ENCODE data around the gene CASP7.

DNA sequence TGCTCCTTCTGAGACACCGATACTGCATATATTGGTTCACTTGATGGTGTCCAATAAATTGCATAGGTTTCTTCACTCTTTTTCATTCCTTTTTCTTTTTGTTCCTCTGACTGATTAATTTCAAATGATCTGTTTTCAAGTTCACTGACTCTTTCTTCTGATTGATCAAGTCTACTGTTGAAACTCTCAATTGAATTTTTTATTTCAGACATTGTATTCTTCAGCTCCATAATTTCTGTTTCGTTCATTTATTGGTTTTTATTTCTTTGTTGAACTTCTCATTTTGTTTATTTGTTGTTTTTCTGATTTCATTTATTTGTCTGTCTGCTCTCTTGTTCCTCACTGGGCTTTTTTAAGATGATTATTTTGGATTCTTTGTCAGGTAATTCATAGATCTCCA is 13.6 kb downstream of the CASP7 start:
- TF ChIP-seq POLR2A (IDR thresholded peaks at IDR 0.05; ENCODE audit: low read depth, low read length), result no peak
- TF ChIP-seq, protein P1, sequence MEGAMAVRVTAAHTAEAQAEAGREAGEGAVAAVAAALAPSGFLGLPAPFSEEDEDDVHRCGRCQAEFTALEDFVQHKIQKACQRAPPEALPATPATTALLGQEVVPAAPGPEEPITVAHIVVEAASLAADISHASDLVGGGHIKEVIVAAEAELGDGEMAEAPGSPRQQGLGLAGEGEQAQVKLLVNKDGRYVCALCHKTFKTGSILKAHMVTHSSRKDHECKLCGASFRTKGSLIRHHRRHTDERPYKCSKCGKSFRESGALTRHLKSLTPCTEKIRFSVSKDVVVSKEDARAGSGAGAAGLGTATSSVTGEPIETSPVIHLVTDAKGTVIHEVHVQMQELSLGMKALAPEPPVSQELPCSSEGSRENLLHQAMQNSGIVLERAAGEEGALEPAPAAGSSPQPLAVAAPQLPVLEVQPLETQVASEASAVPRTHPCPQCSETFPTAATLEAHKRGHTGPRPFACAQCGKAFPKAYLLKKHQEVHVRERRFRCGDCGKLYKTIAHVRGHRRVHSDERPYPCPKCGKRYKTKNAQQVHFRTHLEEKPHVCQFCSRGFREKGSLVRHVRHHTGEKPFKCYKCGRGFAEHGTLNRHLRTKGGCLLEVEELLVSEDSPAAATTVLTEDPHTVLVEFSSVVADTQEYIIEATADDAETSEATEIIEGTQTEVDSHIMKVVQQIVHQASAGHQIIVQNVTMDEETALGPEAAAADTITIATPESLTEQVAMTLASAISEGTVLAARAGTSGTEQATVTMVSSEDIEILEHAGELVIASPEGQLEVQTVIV (IDR thresholded peaks at IDR 0.05; ENCODE audit: borderline replicate concordance, partially characterized antibody), result no peak
- no peak for TF ChIP-seq CHD2 (IDR thresholded peaks at IDR 0.05; ENCODE audit: borderline replicate concordance, low read depth, low read length)
- TF ChIP-seq SP1 (IDR thresholded peaks at IDR 0.05; ENCODE audit: low read depth, low read length), result no peak
- no peak for TF ChIP-seq E2F4 (IDR thresholded peaks at IDR 0.05; ENCODE audit: low read depth, low read length)
